HepG2 (cell line): ENCODE results near the gene GLG1. TPM values are rescaled to one million over a fixed set of nuclear protein-coding genes. Genes with fewer than 3 reads are reported as not detected.

Experiments
- ASH2L ChIP-seq: fragments of 300-600, 200-600 bp; sonication (generic); IDR thresholded peaks from 2 replicates; pipeline ENCODE4 v1.7.0; 2017; ENCODE audit warnings: low read depth, mild to moderate bottlenecking, moderate library complexity, mixed read lengths, low read length; ENCODE audit not compliant: insufficient read length
- CBX2 ChIP-seq, 2 experiments: fragments of 200-600 bp in 1 of 2; sonication (generic); formaldehyde crosslinking in 1 of 2; IDR thresholded peaks; 2 replicates each; pipeline versions ENCODE4 v1.7.0 to v1.8.1; 2018 to 2022; ENCODE audit warnings: low read depth in 2 of 2, low read length in 1 of 2, mild to moderate bottlenecking in 1 of 2, missing genetic modification reagents in 1 of 2
- FOXP1 ChIP-seq, 2 experiments: fragments of 450-650 bp in 1 of 2; IDR thresholded peaks; 2 replicates each; pipeline ENCODE4 v1.6.1; 2017 to 2018; ENCODE audit warnings: antibody characterized with exemption in 1 of 2
- GRHL1 ChIP-seq: sonication (generic); formaldehyde crosslinking; conservative IDR thresholded peaks from 2 replicates; pipeline ENCODE4 v1.8.0; 2022; ENCODE audit warnings: missing genetic modification reagents
- HOMEZ ChIP-seq: IDR thresholded peaks from 2 replicates; pipeline ENCODE4 v1.6.1; 2016; ENCODE audit warnings: low read depth
- KAT7 ChIP-seq: IDR thresholded peaks from 2 replicates; pipeline ENCODE4 v1.6.1; 2018; ENCODE audit warnings: borderline replicate concordance, missing compliant biosample characterization
- RBM22 ChIP-seq: fragments of 200-400 bp; formaldehyde crosslinking; optimal IDR thresholded peaks from 2 replicates; pipeline ENCODE3; 2017; ENCODE audit warnings: mild to moderate bottlenecking, low read length, moderate library complexity
- RELA ChIP-seq: sonication (generic); formaldehyde crosslinking; IDR thresholded peaks from 2 replicates; pipeline ENCODE4 v1.4.0; 2020; ENCODE audit warnings: missing genetic modification reagents
- SRF ChIP-seq: IDR thresholded peaks from 2 replicates; pipeline ENCODE4 v1.6.1; 2011; ENCODE audit warnings: mild to moderate bottlenecking, low read depth, low read length, moderate library complexity
- TFDP2 ChIP-seq: sonication (generic); formaldehyde crosslinking; IDR thresholded peaks from 2 replicates; pipeline ENCODE4 v1.4.0; 2020; ENCODE audit warnings: missing genetic modification reagents
- THAP9 ChIP-seq: sonication (generic); formaldehyde crosslinking; IDR thresholded peaks from 2 replicates; pipeline ENCODE4; 2020; ENCODE audit warnings: missing genetic modification reagents, mild to moderate bottlenecking, borderline replicate concordance
- TOPORS ChIP-seq: sonication (generic); formaldehyde crosslinking; IDR thresholded peaks from 2 replicates; pipeline ENCODE4 v1.8.0; 2023; ENCODE audit warnings: mild to moderate bottlenecking, missing genetic modification reagents
- ZNF350 ChIP-seq: sonication (generic); formaldehyde crosslinking; IDR thresholded peaks from 2 replicates; pipeline ENCODE4 v1.4.0; 2020; ENCODE audit warnings: mild to moderate bottlenecking, low read depth, missing genetic modification reagents, borderline replicate concordance
- ZNF383 ChIP-seq: sonication (generic); formaldehyde crosslinking; IDR thresholded peaks from 2 replicates; pipeline ENCODE4 v1.4.0; 2020; ENCODE audit warnings: missing genetic modification reagents, mild to moderate bottlenecking, borderline replicate concordance
- ZNF451 ChIP-seq: sonication (generic); formaldehyde crosslinking; IDR thresholded peaks from 2 replicates; pipeline ENCODE4 v1.5.0; 2020; ENCODE audit warnings: mild to moderate bottlenecking, missing genetic modification reagents
- ZNF556 ChIP-seq: sonication (generic); formaldehyde crosslinking; IDR thresholded peaks from 2 replicates; pipeline ENCODE4 v1.4.0; 2020; ENCODE audit warnings: mild to moderate bottlenecking, missing genetic modification reagents, borderline replicate concordance
- ZNF7 ChIP-seq: IDR thresholded peaks from 2 replicates; pipeline ENCODE4 v1.6.1; 2016; ENCODE audit warnings: missing biosample characterization, missing genetic modification reagents
- polyA plus RNA-seq, 8 experiments: library from polyadenylated mRNA; depleted of rRNA in 3 of 8; stranded (reverse) in 7 of 8; unstranded in 1 of 8; fragments of >200 nt; fragmentation: Illumina TruSeq in 4 of 8; extraction: Trizol in 4 of 8; gene quantifications; 2 replicates each; pipeline versions ENCODE4 v1.2.1 to v1.2.3, GENCODE V29; 2011 to 2016; ENCODE audit warnings: low read depth in 4 of 8, missing spikeins in 1 of 8, mixed read lengths in 1 of 8; ENCODE audit not compliant: insufficient read depth in 1 of 8
- total RNA-seq, 5 experiments: library from RNA; depleted of rRNA; stranded (reverse); fragments of >200 nt; fragmentation: Illumina TruSeq; extraction: Trizol; gene quantifications; 2 replicates each; pipeline ENCODE4 v1.2.3, GENCODE V29; 2016; ENCODE audit warnings: low read depth in 1 of 5

The GLG1 gene
- total and polyA plus RNA-seq, 2 of the 13 experiments (the other 11 are each of a cell fraction or from before 2014, with no cell fraction given): 87.7 to 141 TPM

- TF ChIP-seq ZNF383 (CRISPR knock-in tag) (no peak), THAP9 (no peak), ZNF350 (CRISPR knock-in tag) (peak; percentile 54; the same call in 1 of the 2 replicates), KAT7 (no peak), RELA (CRISPR knock-in tag) (no peak), TOPORS (CRISPR knock-in tag) (no peak), RBM22 (no peak), TFDP2 (CRISPR knock-in tag) (0 out of 2 replicates have a peak, but pooled peaks have one; percentile 52), SRF (no peak), ASH2L (peak; percentile 71), ZNF7 (no peak), HOMEZ (CRISPR knock-in tag) (peak; percentile 81; the same call in 1 of the 2 replicates), CBX2 (IDR thresholded peaks at IDR 0.05; ENCODE audit: low read depth, low read length) (no peak), CBX2 (CRISPR knock-in tag; IDR thresholded peaks at IDR 0.05; ENCODE audit: low read depth) (no peak), FOXP1 (IDR thresholded peaks at IDR 0.05) (no peak), FOXP1 (CRISPR knock-in tag; IDR thresholded peaks at IDR 0.05) (peak; percentile 76), GRHL1 (CRISPR knock-in tag) (no peak), ZNF556 (peak; percentile 74; the same call in 1 of the 2 replicates), ZNF451 (CRISPR knock-in tag) (no peak)
Measured at GRCh38 chr16:74570412-74571301, 36.3 kb downstream of the GLG1 start (continued).
